Psoas muscle (tissue), 8 donors: Measurements from ENCODE around the gene PI4KA. TPM values are rescaled to one million over a fixed set of nuclear protein-coding genes. Genes with fewer than 3 reads are reported as not detected.

ENCODE experiments used
- ATAC-seq, 4 donors: fragments of 200-7000 bp; cut with Tn5 transposase; one replicate each; pipeline ENCODE4 v1.9.1; 2020; ENCODE audit warnings: moderate library complexity in 3 of 4, mild to moderate bottlenecking in 2 of 4
- DNase-seq, 2 donors: peaks; one replicate each; pipeline ENCODE4 v3.0.0-alpha.2; 2020
- H3K27ac ChIP-seq: fragments of 200-600 bp; one replicate; pipeline ENCODE4 v1.8.0; 2022
- H3K27me3 ChIP-seq, 3 donors: fragments of 200-600 bp in 1 of 3; one replicate each; pipeline versions ENCODE4 v1.6.1 to v1.8.0; 2013 to 2022; ENCODE audit warnings: low read length in 2 of 3, mild to moderate bottlenecking in 2 of 3, moderate library complexity in 1 of 3; ENCODE audit not compliant: insufficient read depth in 3 of 3
- H3K36me3 ChIP-seq, 2 donors: fragments of 200-600 bp in 1 of 2; one replicate each; pipeline versions ENCODE4 v1.6.1 to v1.8.0; 2013 to 2022; ENCODE audit warnings: low read depth in 1 of 2, mild to moderate bottlenecking in 1 of 2, moderate library complexity in 1 of 2; ENCODE audit not compliant: insufficient read depth in 1 of 2
- H3K4me1 ChIP-seq: fragments of 200-600 bp; one replicate; pipeline ENCODE4 v1.8.0; 2022
- H3K4me3 ChIP-seq: fragments of 200-600 bp; one replicate; pipeline ENCODE4 v1.8.0; 2022; ENCODE audit warnings: mild to moderate bottlenecking
- H3K9me3 ChIP-seq: fragments of 200-600 bp; one replicate; pipeline ENCODE4 v1.8.0; 2022
- CTCF ChIP-seq: fragments of 200-600 bp; IDR thresholded peaks from one replicate; pipeline ENCODE4 v1.8.0; 2022; ENCODE audit warnings: antibody characterized with exemption
- WGBS, 3 donors: extraction: QIAGEN DNeasy Blood & Tissue Kit; methylation state at CpG; one replicate each; pipeline versions ENCODE4 v1.1.6 to v1.1.7; 2013; 5-methylcytosine and 5-hydroxymethylcytosine counted together
- intact Hi-C, 2 donors: fragments of 100-400 bp; cut with DNase I; formaldehyde crosslinking; loops; one replicate each; pipeline versions ENCODE4 v1.11.0 to v1.14.2; 2022
- polyA plus RNA-seq, 3 donors: library from polyadenylated mRNA; stranded (reverse); fragments of 200-250 nt; gene quantifications; one replicate each; pipeline ENCODE4 v1.2.3, GENCODE V29; 2013
- total RNA-seq, 4 donors: library from RNA; stranded (reverse); fragmentation: NEBNext Ultra II Directional in 2 of 4; extraction: Animal tissue kit (Norgen Biotek cat#: 25700) in 2 of 4; gene quantifications; one replicate each; pipeline versions ENCODE4 v1.2.1 to v1.2.4, GENCODE V29; 2021 to 2023
- donor health status: healthy with polysubstance abuse.
- donor health status: DM: no; HTN: no; CAD: no; lungs with moderate emphysema.
- donor health status: Bipolar disorder and iron deficiency.
- donor health status: healthy.
- donor health status: DM: yes; HTN: yes; CAD: no.
- donor health status: DM: no; HTN: no; CAD: no.
- donor health status: DM: no; HTN: no; CAD: no.
- donor health status: DM: yes; HTN: yes; CAD: no.

The PI4KA gene
- total and polyA plus RNA-seq, 7 donors, result 22.7 to 52.6 (median 41.0) TPM

GRCh38 chr22:20857247-20857643, 1.4 kb downstream of the PI4KA start:
- WGBS, 3 donors, result 47 to 51% (median 50%) methylated on average over 7 of the region's 7 CpGs
- peaks cover 0 to 5% of the 10 kb centered on the region in 2 donors for H3K36me3 ChIP-seq
- no peak for DNase-seq
- no peak overlapping the region for H3K27ac ChIP-seq
- no peak for TF ChIP-seq CTCF
- H3K4me1 ChIP-seq, result peaks cover 24% of the 10 kb centered on the region
- no peaks in the 10 kb centered on the region for H3K27me3 ChIP-seq
- peak overlapping the region; percentile 97 for H3K4me3 ChIP-seq
- intact Hi-C loops, result no loop called here
- ATAC-seq, result no peak
- H3K9me3 ChIP-seq, result no peaks in the 10 kb centered on the region

GRCh38 chr22:20853236-20853660, 5.4 kb downstream of the PI4KA start:
- intact Hi-C loops, result no loop called here
- Histone ChIP-seq H3K27me3 (no peaks in the 10 kb centered on the region), H3K36me3 (no peaks in the 10 kb centered on the region), H3K27ac (no peak overlapping the region), H3K4me1 (peaks cover 15% of the 10 kb centered on the region), H3K4me3 (no peak overlapping the region), H3K9me3 (no peaks in the 10 kb centered on the region)
- ATAC-seq, result no peak
- DNase-seq, result no peak
- 87 to 96% (median 91%) methylated on average over 3 of the region's 3 CpGs for WGBS, 3 donors
- no peak for TF ChIP-seq CTCF

- no peak overlapping the region for H3K27ac ChIP-seq
- H3K4me1 ChIP-seq, result peaks cover 10% of the 10 kb centered on the region
- H3K4me3 ChIP-seq, result no peak overlapping the region
- 57 to 64% (median 60%) methylated on average over 6 of the region's 6 CpGs for WGBS, 3 donors
- ATAC-seq (no peak), DNase-seq (no peak)
- no peaks in the 10 kb centered on the region for H3K36me3 ChIP-seq
- intact Hi-C loops, result no loop called here
- H3K9me3 ChIP-seq, result no peaks in the 10 kb centered on the region
- no peak for TF ChIP-seq CTCF
- H3K27me3 ChIP-seq, result no peaks in the 10 kb centered on the region
Observed at GRCh38 chr22:20852503-20852902, 6.1 kb downstream of the PI4KA start.

- Histone ChIP-seq H3K4me3 (no peak overlapping the region), H3K27me3 (no peaks in the 10 kb centered on the region), H3K27ac (no peak overlapping the region), H3K9me3 (no peaks in the 10 kb centered on the region), H3K36me3 (no peaks in the 10 kb centered on the region), H3K4me1 (peaks cover 6% of the 10 kb centered on the region)
- DNase-seq (no peak), ATAC-seq (no peak)
- TF ChIP-seq CTCF, result no peak
- intact Hi-C loops, result no loop called here
- WGBS, 3 donors, result 46 to 56% (median 50%) methylated on average over 4 of the region's 4 CpGs
Observed at GRCh38 chr22:20852076-20852475, 6.5 kb downstream of the PI4KA start.

- DNase-seq (no peak), ATAC-seq (no peak)
- no peak for TF ChIP-seq CTCF
- H3K27me3 ChIP-seq, result no peaks in the 10 kb centered on the region
- H3K4me3 ChIP-seq, result no peak overlapping the region
- no peak overlapping the region for H3K27ac ChIP-seq
- H3K36me3 ChIP-seq, result no peaks in the 10 kb centered on the region
- H3K4me1 ChIP-seq, result no peaks in the 10 kb centered on the region
- 91 to 100% (median 94%) methylated on average over 2 of the region's 2 CpGs for WGBS, 3 donors
- H3K9me3 ChIP-seq, result no peaks in the 10 kb centered on the region
- intact Hi-C loops, result no loop called here
Observed at GRCh38 chr22:20847318-20847822, 11.2 kb downstream of the PI4KA start.
